ENCODE data around the gene FHIT.
"Not testable (repeated sequence)": the region's sequence is repeated elsewhere in the genome, so short reads cannot be mapped to it uniquely, and the experiment has no call there.

Gene FHIT

GRCh38 chr3:60696428-60697125 is 554.7 kb downstream of the FHIT start:
- no peak for DNase-seq

- no peak for DNase-seq
Measured at GRCh38 chr3:60675424-60675823, 575.8 kb downstream of the FHIT start.

GRCh38 chr3:60674870-60675269 is 576.4 kb downstream of the FHIT start:
- DNase-seq: no peak

GRCh38 chr3:60673123-60673522 is 578.1 kb downstream of the FHIT start:
- no peak for DNase-seq

GRCh38 chr3:60672337-60672736 is 578.9 kb downstream of the FHIT start:
- DNase-seq: not testable (repeated sequence)

GRCh38 chr3:60669636-60670035 is 581.6 kb downstream of the FHIT start:
- DNase-seq: no peak

- DNase-seq: no peak
Measured at GRCh38 chr3:60660026-60660425, 591.2 kb downstream of the FHIT start.

GRCh38 chr3:60659098-60659497 is 592.2 kb downstream of the FHIT start:
- DNase-seq: no peak

GRCh38 chr3:60657972-60658371 is 593.3 kb downstream of the FHIT start:
- no peak for DNase-seq

- no peak for DNase-seq
Measured at GRCh38 chr3:60652829-60653228, 598.4 kb downstream of the FHIT start.

GRCh38 chr3:60651799-60652198 is 599.5 kb downstream of the FHIT start:
- no peak for DNase-seq

- DNase-seq: no peak
Measured at GRCh38 chr3:60650171-60650570, 601.1 kb downstream of the FHIT start.

GRCh38 chr3:60645801-60646200 is 605.5 kb downstream of the FHIT start:
- DNase-seq: no peak

GRCh38 chr3:60643831-60644230 is 607.4 kb downstream of the FHIT start:
- DNase-seq: no peak

- DNase-seq: no peak
Measured at GRCh38 chr3:60641354-60641753, 609.9 kb downstream of the FHIT start.

- DNase-seq: no peak
Measured at GRCh38 chr3:60636846-60637245, 614.4 kb downstream of the FHIT start.

GRCh38 chr3:60633644-60634043 is 617.6 kb downstream of the FHIT start:
- DNase-seq: no peak

GRCh38 chr3:60631509-60631908 is 619.7 kb downstream of the FHIT start:
- DNase-seq: no peak

GRCh38 chr3:60630953-60631352 is 620.3 kb downstream of the FHIT start:
- no peak for DNase-seq

- no peak for DNase-seq
Measured at GRCh38 chr3:60629816-60630215, 621.4 kb downstream of the FHIT start.

GRCh38 chr3:60622349-60622748 is 628.9 kb downstream of the FHIT start:
- no peak for DNase-seq

GRCh38 chr3:60617188-60617587 is 634.1 kb downstream of the FHIT start:
- DNase-seq: no peak

- DNase-seq: no peak
Measured at GRCh38 chr3:60613769-60614303, 637.4 kb downstream of the FHIT start.

GRCh38 chr3:60610441-60611112 is 640.7 kb downstream of the FHIT start:
- no peak for DNase-seq

GRCh38 chr3:60609446-60609845 is 641.8 kb downstream of the FHIT start:
- DNase-seq: no peak
